Suprapubic skin (tissue), 4 donors: ENCODE measurements around the gene HYAL3.

Experiments used
- EP300 ChIP-seq: sonication (generic); formaldehyde crosslinking; IDR thresholded peaks from one replicate; pipeline ENCODE4 v1.6.1; 2017; ENCODE audit warnings: antibody characterized with exemption
- POLR2AphosphoS5 ChIP-seq, 3 donors: sonication (generic); formaldehyde crosslinking; IDR thresholded peaks; one replicate each; pipeline ENCODE4 v1.6.1; 2017; ENCODE audit warnings: antibody characterized with exemption in 3 of 3
- TF ChIP-seq, protein P1 (sequence below), 2 donors: fragments of 200-600 bp in 1 of 2; fragments of 450-650 bp in 1 of 2; sonication (generic) in 1 of 2; IDR thresholded peaks; one replicate each; pipeline ENCODE4 v1.5.1; 2016 to 2019; ENCODE audit warnings: antibody characterized with exemption in 2 of 2, mild to moderate bottlenecking in 1 of 2, moderate library complexity in 1 of 2

DNA sequence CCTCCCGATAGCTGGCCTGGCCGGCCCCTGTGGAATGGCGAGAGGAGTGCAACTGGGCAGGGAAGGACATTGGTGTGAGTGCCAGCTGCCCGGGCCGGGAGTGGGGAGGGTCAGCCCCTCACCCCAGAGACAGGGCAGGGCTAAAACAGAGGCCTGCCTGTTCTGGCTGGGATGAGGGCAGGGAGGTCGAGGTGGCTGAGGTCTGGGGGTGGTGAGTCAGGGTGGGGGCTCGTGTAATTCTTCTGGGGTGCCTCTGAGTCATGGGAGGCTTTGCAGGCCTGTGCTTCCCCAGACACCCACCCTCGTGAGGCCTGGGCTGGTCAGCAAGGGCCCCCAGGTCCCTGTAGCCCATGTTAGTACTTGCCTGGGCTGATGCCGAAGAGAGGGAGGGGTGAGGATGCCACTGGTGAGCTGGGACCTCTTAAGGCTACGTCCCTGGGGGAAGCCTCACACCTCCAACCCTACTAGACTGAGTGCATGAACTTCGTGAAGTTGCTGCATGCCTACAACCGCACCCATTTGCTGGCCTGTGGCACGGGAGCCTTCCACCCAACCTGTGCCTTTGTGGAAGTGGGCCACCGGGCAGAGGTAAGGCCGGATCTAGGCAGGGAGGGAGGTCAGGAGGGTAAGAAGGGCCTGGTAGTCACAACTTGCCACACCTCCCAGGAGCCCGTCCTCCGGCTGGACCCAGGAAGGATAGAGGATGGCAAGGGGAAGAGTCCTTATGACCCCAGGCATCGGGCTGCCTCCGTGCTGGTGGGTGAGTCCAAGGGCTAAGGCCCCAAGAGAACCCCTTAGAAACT lies 28.6 kb downstream of the HYAL3 start:
- TF ChIP-seq, protein P1, sequence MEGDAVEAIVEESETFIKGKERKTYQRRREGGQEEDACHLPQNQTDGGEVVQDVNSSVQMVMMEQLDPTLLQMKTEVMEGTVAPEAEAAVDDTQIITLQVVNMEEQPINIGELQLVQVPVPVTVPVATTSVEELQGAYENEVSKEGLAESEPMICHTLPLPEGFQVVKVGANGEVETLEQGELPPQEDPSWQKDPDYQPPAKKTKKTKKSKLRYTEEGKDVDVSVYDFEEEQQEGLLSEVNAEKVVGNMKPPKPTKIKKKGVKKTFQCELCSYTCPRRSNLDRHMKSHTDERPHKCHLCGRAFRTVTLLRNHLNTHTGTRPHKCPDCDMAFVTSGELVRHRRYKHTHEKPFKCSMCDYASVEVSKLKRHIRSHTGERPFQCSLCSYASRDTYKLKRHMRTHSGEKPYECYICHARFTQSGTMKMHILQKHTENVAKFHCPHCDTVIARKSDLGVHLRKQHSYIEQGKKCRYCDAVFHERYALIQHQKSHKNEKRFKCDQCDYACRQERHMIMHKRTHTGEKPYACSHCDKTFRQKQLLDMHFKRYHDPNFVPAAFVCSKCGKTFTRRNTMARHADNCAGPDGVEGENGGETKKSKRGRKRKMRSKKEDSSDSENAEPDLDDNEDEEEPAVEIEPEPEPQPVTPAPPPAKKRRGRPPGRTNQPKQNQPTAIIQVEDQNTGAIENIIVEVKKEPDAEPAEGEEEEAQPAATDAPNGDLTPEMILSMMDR (IDR thresholded peaks at IDR 0.05): no peak
- TF ChIP-seq POLR2AphosphoS5 (IDR thresholded peaks at IDR 0.05): no peak
- TF ChIP-seq EP300: no peak
